CD4-positive, alpha-beta T cell (primary cell): ENCODE measurements around the gene UBE2D2. TPM values are rescaled to one million over a fixed set of nuclear protein-coding genes. Genes with fewer than 3 reads are reported as not detected.
"Not testable (repeated sequence)": the region's sequence is repeated elsewhere in the genome, so short reads cannot be mapped to it uniquely, and the experiment has no call there.

Experiments
- ATAC-seq: fragments of 200-7000 bp; cut with Tn5 transposase; one replicate; pipeline ENCODE4 v1.10.0; 2022; ENCODE audit warnings: mild to moderate bottlenecking; ENCODE audit not compliant: poor library complexity
- CTCF ChIA-PET: fragments of 350-600 bp; sonication (Branson Sonifier 250); formaldehyde crosslinking; loops from one replicate; lab custom pipeline; 2021; ENCODE audit warnings: antibody characterized with exemption, inconsistent platforms; lab: Charles Lee
- POLR2A ChIA-PET: fragments of 350-600 bp; sonication (Branson Sonifier 250); formaldehyde crosslinking; loops from one replicate; lab custom pipeline; 2021; ENCODE audit warnings: antibody characterized with exemption, inconsistent platforms; lab: Charles Lee
- DNase-seq, 14 experiments: peaks; one replicate each; pipeline ENCODE4 v3.0.0-alpha.2; 2013 to 2020; ENCODE audit warnings: mixed read lengths in 2 of 14
- H3K27ac ChIP-seq, 2 donors: one replicate each; pipeline versions ENCODE4 v1.5.1 to v1.7.0; 2013; ENCODE audit warnings: low read length in 2 of 2, low read depth in 1 of 2, mild to moderate bottlenecking in 1 of 2
- H3K27me3 ChIP-seq, 2 experiments: 1 replicate in 1 of 2; 2 replicates in 1 of 2; pipeline versions ENCODE4 v1.6.1 to v1.7.0; 2013; ENCODE audit warnings: low read length in 2 of 2, control low read depth in 1 of 2, mild to moderate bottlenecking in 1 of 2, moderate library complexity in 1 of 2; ENCODE audit not compliant: insufficient read depth in 2 of 2, control insufficient read depth in 1 of 2
- H3K36me3 ChIP-seq: one replicate; pipeline ENCODE4 v1.6.1; 2013; ENCODE audit warnings: low read length, control low read depth; ENCODE audit not compliant: insufficient read depth
- H3K4me1 ChIP-seq: one replicate; pipeline ENCODE4 v1.6.1; 2013; ENCODE audit warnings: low read length, control low read depth; ENCODE audit not compliant: insufficient read depth
- H3K4me3 ChIP-seq: one replicate; pipeline ENCODE4 v1.5.1; 2013; ENCODE audit warnings: mild to moderate bottlenecking, low read length, moderate library complexity
- H3K9me3 ChIP-seq, 2 experiments: 1 replicate in 1 of 2; 2 replicates in 1 of 2; pipeline versions ENCODE4 v1.6.1 to v1.7.0; 2013; ENCODE audit warnings: low read length in 2 of 2, mild to moderate bottlenecking in 2 of 2, control low read depth in 1 of 2, moderate library complexity in 1 of 2; ENCODE audit not compliant: control insufficient read depth in 1 of 2, insufficient read depth in 1 of 2
- H3K27ac Mint-ChIP-seq: one replicate; pipeline ENCODE4 v1.8.0; 2020; ENCODE audit warnings: mixed read lengths
- H3K27me3 Mint-ChIP-seq: one replicate; pipeline ENCODE4 v1.8.0; 2021; ENCODE audit warnings: mixed read lengths
- H3K36me3 Mint-ChIP-seq: one replicate; pipeline ENCODE4 v1.8.0; 2021; ENCODE audit warnings: low read depth, mixed read lengths
- H3K4me1 Mint-ChIP-seq: one replicate; pipeline ENCODE4 v1.8.0; 2021; ENCODE audit warnings: low read depth, mixed read lengths
- H3K4me3 Mint-ChIP-seq: one replicate; pipeline ENCODE4 v1.8.0; 2020; ENCODE audit warnings: mild to moderate bottlenecking, mixed read lengths
- H3K9me3 Mint-ChIP-seq: one replicate; pipeline ENCODE4 v1.8.0; 2020; ENCODE audit warnings: mixed read lengths
- intact Hi-C, 2 experiments: fragments of 100-400 bp; cut with DNase I in 1 of 2; cut with micrococcal nuclease in 1 of 2; formaldehyde crosslinking; loops; one replicate each; pipeline versions ENCODE4 v1.15.1 to v1.9.0; 2023 to 2025; cut with DNase I, micrococcal nuclease
- total RNA-seq, 174 experiments: library from RNA in 2 of 174; stranded (reverse) in 2 of 174; gene quantifications; one replicate each; pipeline ENCODE4 v1.2.3 and lab custom pipeline; 2021 to 2026
- TF ChIP-seq, protein P1 (sequence below): fragments of 200-600 bp; IDR thresholded peaks from one replicate; pipeline ENCODE4 v1.8.0; 2022; ENCODE audit warnings: antibody characterized with exemption, mild to moderate bottlenecking

The UBE2D2 gene
- total RNA-seq, 2 experiments from 2014 or later: 164 to 174 TPM

DNA sequence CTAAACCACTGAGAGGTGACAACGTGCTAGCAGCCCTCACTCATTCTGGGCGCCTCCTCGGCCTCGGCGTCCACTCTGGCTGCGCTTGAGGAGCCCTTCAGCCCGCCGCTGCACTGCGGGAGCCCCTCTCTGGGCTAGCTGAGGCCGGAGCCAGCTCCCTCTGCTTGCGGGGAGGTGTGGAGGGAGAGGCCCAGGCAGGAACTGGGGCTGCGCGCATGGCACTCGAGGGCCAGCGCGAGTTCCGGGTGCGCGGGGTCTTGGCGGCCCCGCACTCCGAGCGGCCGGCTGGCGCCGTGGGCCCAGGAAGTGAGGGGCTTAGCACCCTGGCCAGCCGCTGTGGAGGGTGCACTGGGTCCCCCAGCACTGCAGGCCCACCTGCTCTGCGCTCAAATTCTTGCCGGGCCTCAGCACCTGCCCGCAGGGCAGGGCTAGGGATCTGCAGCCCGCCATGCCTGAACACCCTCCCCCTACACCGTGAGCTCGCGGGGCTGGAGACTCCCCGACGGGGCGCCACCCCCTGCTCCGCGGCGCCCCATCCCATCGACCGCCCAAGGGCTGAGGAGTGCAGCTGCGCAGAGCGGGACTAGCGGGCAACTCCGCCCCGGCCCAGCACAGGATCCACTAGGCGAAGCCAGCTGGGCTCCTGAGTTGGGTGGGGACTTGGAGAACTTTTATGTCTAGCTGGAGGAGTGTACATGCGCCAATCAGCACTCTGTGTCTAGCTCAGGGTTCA lies 11.8 kb upstream of the UBE2D2 start:
- Histone ChIP-seq H3K4me3 (no peak overlapping the region), H3K36me3 (no peaks in the 10 kb centered on the region), H3K4me1 (no peaks in the 10 kb centered on the region), H3K27ac (no peak overlapping the region), H3K27me3 (no peaks in the 10 kb centered on the region), H3K9me3 (peaks cover 0 to 7% of the 10 kb centered on the region in 2 experiments)
- CTCF ChIA-PET: no interaction called here
- Mint-ChIP-seq H3K36me3 (no peaks in the 10 kb centered on the region), H3K27me3 (no peaks in the 10 kb centered on the region), H3K9me3 (no peaks in the 10 kb centered on the region), H3K4me3 (no peak overlapping the region), H3K4me1 (peaks cover 6% of the 10 kb centered on the region), H3K27ac (no peak overlapping the region)
- intact Hi-C loops: no loop called here
- ATAC-seq (no peak), DNase-seq (peak in 1 of 14 experiments; percentile 21)
- TF ChIP-seq, protein P1, sequence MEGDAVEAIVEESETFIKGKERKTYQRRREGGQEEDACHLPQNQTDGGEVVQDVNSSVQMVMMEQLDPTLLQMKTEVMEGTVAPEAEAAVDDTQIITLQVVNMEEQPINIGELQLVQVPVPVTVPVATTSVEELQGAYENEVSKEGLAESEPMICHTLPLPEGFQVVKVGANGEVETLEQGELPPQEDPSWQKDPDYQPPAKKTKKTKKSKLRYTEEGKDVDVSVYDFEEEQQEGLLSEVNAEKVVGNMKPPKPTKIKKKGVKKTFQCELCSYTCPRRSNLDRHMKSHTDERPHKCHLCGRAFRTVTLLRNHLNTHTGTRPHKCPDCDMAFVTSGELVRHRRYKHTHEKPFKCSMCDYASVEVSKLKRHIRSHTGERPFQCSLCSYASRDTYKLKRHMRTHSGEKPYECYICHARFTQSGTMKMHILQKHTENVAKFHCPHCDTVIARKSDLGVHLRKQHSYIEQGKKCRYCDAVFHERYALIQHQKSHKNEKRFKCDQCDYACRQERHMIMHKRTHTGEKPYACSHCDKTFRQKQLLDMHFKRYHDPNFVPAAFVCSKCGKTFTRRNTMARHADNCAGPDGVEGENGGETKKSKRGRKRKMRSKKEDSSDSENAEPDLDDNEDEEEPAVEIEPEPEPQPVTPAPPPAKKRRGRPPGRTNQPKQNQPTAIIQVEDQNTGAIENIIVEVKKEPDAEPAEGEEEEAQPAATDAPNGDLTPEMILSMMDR: no peak
- POLR2A ChIA-PET: interaction anchor here (2.1 kb wide), 1 partner anchor 12 kb away, joined by 9 read pairs; the partner anchor contains the start of gene UBE2D2

DNA sequence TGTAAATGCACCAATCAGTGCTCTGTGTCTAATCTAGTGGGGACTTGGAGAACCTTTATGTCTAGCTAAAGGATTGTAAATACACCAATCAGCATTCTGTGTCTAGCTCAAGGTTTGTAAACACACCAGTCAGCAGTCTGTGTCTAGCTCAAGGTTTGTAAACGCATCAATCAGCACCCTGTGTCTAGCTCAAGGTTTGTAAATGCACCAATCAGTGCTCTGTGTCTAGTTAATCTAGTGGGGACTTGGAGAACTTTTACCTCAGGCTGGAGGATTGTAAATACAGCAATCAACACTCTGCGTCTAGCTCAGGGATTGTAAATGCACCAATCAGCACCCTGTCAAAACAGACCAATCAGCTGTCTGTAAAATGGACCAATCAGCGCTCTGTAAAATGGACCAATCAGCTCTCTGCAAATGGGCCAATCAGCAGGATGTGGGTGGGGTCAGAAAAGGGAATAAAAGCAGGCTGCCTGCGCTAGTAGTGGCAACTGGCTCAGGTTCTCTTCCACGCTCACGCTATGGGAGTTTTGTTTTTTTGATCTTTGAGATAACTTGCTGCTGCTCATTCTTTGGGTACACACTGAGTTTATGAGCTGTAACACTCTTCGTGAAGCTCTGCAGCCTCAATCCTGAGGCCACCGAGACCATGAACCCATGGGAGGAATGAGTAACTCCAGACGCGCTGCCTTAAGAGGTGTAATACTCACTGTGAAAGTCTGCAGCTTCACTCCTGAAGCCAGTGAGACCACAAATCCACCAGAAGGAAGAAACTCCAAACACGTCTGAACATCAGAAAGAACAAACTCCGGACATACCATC lies 10.9 kb upstream of the UBE2D2 start:
- H3K27me3 Mint-ChIP-seq, H3K4me1 ChIP-seq, H3K36me3 ChIP-seq, H3K4me3 ChIP-seq, H3K36me3 Mint-ChIP-seq, CTCF ChIA-PET, H3K27ac ChIP-seq, H3K9me3 Mint-ChIP-seq, H3K27ac Mint-ChIP-seq, H3K9me3 ChIP-seq, H3K4me1 Mint-ChIP-seq, ATAC-seq, H3K27me3 ChIP-seq, H3K4me3 Mint-ChIP-seq: not testable (repeated sequence)
- intact Hi-C loops: loop anchor here in 1 of 2 experiments (2.0 kb wide), 1 partner anchor 27 kb away; no protein-coding TSS in a partner anchor
- DNase-seq: peak in 1 of 14 experiments; percentile 21
- POLR2A ChIA-PET: interaction anchor here (2.1 kb wide), 1 partner anchor 11 kb away, joined by 9 read pairs; the partner anchor contains the start of gene UBE2D2

DNA sequence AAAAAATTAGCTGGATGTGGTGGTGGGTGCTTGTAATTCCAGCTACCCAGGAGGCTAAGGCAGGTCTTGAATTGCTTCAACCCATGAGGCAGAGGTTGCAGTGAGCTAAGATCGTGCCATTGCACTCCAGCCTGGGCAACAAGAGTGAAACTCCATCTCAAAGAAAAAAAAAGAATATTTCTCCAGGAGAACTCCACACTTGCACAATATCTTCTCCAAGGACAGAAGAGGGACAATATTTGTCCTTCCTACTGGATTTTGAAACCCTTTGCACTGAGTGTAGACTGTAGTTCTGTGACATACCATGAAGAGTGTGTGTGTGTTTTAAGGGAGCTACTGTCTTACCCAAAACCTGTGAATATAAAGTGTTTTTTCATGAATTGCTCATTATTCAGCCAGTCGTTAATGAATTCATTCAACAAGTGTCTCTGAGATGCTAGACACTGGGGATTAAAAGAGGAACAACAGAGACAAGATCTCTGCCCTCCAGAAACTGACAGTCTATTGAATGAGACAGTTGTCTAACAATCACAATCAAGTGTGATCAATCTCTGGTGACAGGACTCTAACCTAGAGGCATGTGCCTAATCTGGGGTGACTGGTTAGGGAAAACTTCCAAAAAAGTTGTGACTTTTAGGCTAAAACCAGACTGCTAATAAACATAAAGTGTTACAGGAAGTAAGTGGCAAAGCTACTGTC lies 9.8 kb upstream of the UBE2D2 start:
- Mint-ChIP-seq H3K27ac (no peak overlapping the region), H3K36me3 (no peaks in the 10 kb centered on the region), H3K27me3 (no peaks in the 10 kb centered on the region), H3K4me3 (no peak overlapping the region), H3K9me3 (no peaks in the 10 kb centered on the region), H3K4me1 (peaks cover 6% of the 10 kb centered on the region)
- ATAC-seq (no peak), DNase-seq (no peak)
- Histone ChIP-seq H3K4me3 (no peak overlapping the region), H3K27ac (no peak overlapping the region), H3K27me3 (no peaks in the 10 kb centered on the region), H3K9me3 (peaks cover 0 to 7% of the 10 kb centered on the region in 2 experiments), H3K36me3 (no peaks in the 10 kb centered on the region), H3K4me1 (no peaks in the 10 kb centered on the region)
- intact Hi-C loops: loop anchor here in 1 of 2 experiments (2.0 kb wide), 1 partner anchor 29 kb away; no protein-coding TSS in a partner anchor
- TF ChIP-seq, protein P1: no peak
- CTCF ChIA-PET: interaction anchor here (0.6 to 1.5 kb wide), 3 partner anchors 8 to 176 kb away, joined by 3 to 5 read pairs (median 3); no protein-coding TSS in a partner anchor
- POLR2A ChIA-PET: interaction anchor here (0.6 to 2.1 kb wide), 5 partner anchors 10 to 1141 kb away, joined by 3 to 9 read pairs (median 3); partner anchors contain the start of gene UBE2D2
